Measurements from ENCODE around the gene SEL1L. TPM values are rescaled to one million over a fixed set of nuclear protein-coding genes. Genes with fewer than 3 reads are reported as not detected.

Gene SEL1L
- total RNA-seq, 1 experiment from 2014 or later, result 41.4 TPM

- no peak for TF ChIP-seq MAX (IDR thresholded peaks at IDR 0.05)
- no peak for TF ChIP-seq CTCF (IDR thresholded peaks at IDR 0.05 in 2 of 3, conservative IDR thresholded peaks at IDR 0.05 in 1 of 3; ENCODE audit: borderline replicate concordance in 1 of 3, insufficient read depth in 1 of 3, low read depth in 2 of 3, low read length in 2 of 3)
Measured at GRCh38 chr14:81523616-81524015, 10.0 kb downstream of the SEL1L start (continued).

- intact Hi-C loops (cut with micrococcal nuclease), result no loop called here
- no TSS peak for BruUV-seq (replicated peaks)
- POLR2A ChIA-PET, result interaction anchor here (2.2 kb wide), 1 partner anchor 10 kb away, joined by 10 read pairs; the partner anchor contains the start of gene SEL1L
- Histone ChIP-seq H3K4me2 (ENCODE audit: low read length) (no peak overlapping the region), H3K9me3 (ENCODE audit: control insufficient read depth in 1 of 2, insufficient read depth in 1 of 2, low read depth in 1 of 2, low read length in 2 of 2) (no peaks in the 10 kb centered on the region), H3K4me3 (replicated peaks in 1 of 2; ENCODE audit: low read depth in 1 of 2, low read length in 2 of 2) (no peak overlapping the region), H3K36me3 (ENCODE audit: control insufficient read depth in 1 of 2, insufficient read depth in 2 of 2, low read length in 2 of 2) (peaks cover 0 to 7% of the 10 kb centered on the region in 2 experiments; a peak in 2 of 4 replicates), H2AFZ (ENCODE audit: low read depth, low read length, poor library complexity, severe bottlenecking) (no peak overlapping the region), H3K79me2 (ENCODE audit: insufficient read depth, low read length) (no peaks in the 10 kb centered on the region), H3K9me2 (ENCODE audit: insufficient read depth) (no peaks in the 10 kb centered on the region), H3K27me3 (ENCODE audit: insufficient read depth, low read length) (no peaks in the 10 kb centered on the region), H3K9ac (ENCODE audit: low read length) (no peak overlapping the region), H3K4me1 (ENCODE audit: control insufficient read depth in 1 of 2, insufficient read depth in 2 of 2, low read length in 2 of 2) (no peaks in the 10 kb centered on the region), H3K27ac (ENCODE audit: low read depth, low read length) (no peak overlapping the region), H4K20me1 (ENCODE audit: insufficient read depth) (no peaks in the 10 kb centered on the region)
- no peak for DNase-seq (ENCODE audit: low read depth, low spot score)
- TF ChIP-seq FOSL1 (IDR thresholded peaks at IDR 0.05; ENCODE audit: low read depth) (no peak), EGR1 (IDR thresholded peaks at IDR 0.05; ENCODE audit: low read depth) (no peak), CTCF (IDR thresholded peaks at IDR 0.05 in 2 of 3, conservative IDR thresholded peaks at IDR 0.05 in 1 of 3; ENCODE audit: borderline replicate concordance in 1 of 3, insufficient read depth in 1 of 3, low read depth in 2 of 3, low read length in 2 of 3) (no peak), MAX (IDR thresholded peaks at IDR 0.05) (no peak), ELF1 (IDR thresholded peaks at IDR 0.05; ENCODE audit: borderline replicate concordance, low read depth) (no peak), CEBPB (IDR thresholded peaks at IDR 0.05; ENCODE audit: low read depth) (no peak), RAD21 (IDR thresholded peaks at IDR 0.05; ENCODE audit: low read depth) (no peak)
- TF ChIP-seq, protein P1, sequence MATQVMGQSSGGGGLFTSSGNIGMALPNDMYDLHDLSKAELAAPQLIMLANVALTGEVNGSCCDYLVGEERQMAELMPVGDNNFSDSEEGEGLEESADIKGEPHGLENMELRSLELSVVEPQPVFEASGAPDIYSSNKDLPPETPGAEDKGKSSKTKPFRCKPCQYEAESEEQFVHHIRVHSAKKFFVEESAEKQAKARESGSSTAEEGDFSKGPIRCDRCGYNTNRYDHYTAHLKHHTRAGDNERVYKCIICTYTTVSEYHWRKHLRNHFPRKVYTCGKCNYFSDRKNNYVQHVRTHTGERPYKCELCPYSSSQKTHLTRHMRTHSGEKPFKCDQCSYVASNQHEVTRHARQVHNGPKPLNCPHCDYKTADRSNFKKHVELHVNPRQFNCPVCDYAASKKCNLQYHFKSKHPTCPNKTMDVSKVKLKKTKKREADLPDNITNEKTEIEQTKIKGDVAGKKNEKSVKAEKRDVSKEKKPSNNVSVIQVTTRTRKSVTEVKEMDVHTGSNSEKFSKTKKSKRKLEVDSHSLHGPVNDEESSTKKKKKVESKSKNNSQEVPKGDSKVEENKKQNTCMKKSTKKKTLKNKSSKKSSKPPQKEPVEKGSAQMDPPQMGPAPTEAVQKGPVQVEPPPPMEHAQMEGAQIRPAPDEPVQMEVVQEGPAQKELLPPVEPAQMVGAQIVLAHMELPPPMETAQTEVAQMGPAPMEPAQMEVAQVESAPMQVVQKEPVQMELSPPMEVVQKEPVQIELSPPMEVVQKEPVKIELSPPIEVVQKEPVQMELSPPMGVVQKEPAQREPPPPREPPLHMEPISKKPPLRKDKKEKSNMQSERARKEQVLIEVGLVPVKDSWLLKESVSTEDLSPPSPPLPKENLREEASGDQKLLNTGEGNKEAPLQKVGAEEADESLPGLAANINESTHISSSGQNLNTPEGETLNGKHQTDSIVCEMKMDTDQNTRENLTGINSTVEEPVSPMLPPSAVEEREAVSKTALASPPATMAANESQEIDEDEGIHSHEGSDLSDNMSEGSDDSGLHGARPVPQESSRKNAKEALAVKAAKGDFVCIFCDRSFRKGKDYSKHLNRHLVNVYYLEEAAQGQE (IDR thresholded peaks at IDR 0.05; ENCODE audit: low read depth), result no peak
- TF ChIP-seq, protein P2, sequence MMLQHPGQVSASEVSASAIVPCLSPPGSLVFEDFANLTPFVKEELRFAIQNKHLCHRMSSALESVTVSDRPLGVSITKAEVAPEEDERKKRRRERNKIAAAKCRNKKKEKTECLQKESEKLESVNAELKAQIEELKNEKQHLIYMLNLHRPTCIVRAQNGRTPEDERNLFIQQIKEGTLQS (IDR thresholded peaks at IDR 0.05), result no peak
- RAD21 ChIA-PET (ENCODE audit: low non-redundant PET in 1 of 2, low total read pairs in 2 of 2, uncharacterized antibody in 2 of 2, unreplicated experiment in 2 of 2), result no interaction called here
- ATAC-seq, result no peak
- CTCF ChIA-PET, result no interaction called here
Measured at GRCh38 chr14:81523016-81523415, 10.6 kb downstream of the SEL1L start.
